GM23338 (cell line): ENCODE measurements around the gene ATXN7L1.

Experiments used
- CREB1 ChIP-seq: fragments of 250-450 bp; sonication (Bioruptor Pico); IDR thresholded peaks from 2 replicates; pipeline ENCODE4 v1.5.0; 2020; ENCODE audit warnings: low read depth, mild to moderate bottlenecking, moderate library complexity
- EZH2 ChIP-seq: fragments of 200-600 bp; sonication (generic); IDR thresholded peaks from one replicate; pipeline ENCODE4 v1.8.0; 2017; ENCODE audit warnings: antibody characterized with exemption, mild to moderate bottlenecking, low read depth; ENCODE audit not compliant: unreplicated experiment
- EZH2phosphoT487 ChIP-seq: fragments of 200-600 bp; sonication (generic); IDR thresholded peaks from one replicate; pipeline ENCODE4 v1.8.1; 2018; ENCODE audit warnings: antibody characterized with exemption; ENCODE audit not compliant: unreplicated experiment
- JUNB ChIP-seq: IDR thresholded peaks from one replicate; pipeline ENCODE4 v1.6.1; 2016; ENCODE audit warnings: antibody characterized with exemption; ENCODE audit not compliant: unreplicated experiment
- POLR2AphosphoS5 ChIP-seq: IDR thresholded peaks from 2 replicates; pipeline ENCODE4 v1.6.1; 2016; ENCODE audit warnings: antibody characterized with exemption, low read depth
- ZNF114 ChIP-seq: fragments of 250-450 bp; sonication (Bioruptor Pico); IDR thresholded peaks from 2 replicates; pipeline ENCODE4 v1.5.0; 2020; ENCODE audit warnings: mild to moderate bottlenecking, moderate library complexity
- TF ChIP-seq, protein P1 (sequence below), 2 experiments: fragments of 200-600 bp in 1 of 2; sonication (generic) in 1 of 2; conservative IDR thresholded peaks; 2 replicates each; pipeline versions ENCODE4 v1.5.1 to v1.6.1; 2016 to 2017; ENCODE audit warnings: antibody characterized with exemption in 2 of 2, low read depth in 2 of 2, mild to moderate bottlenecking in 2 of 2, moderate library complexity in 1 of 2
- TF ChIP-seq, protein P2 (sequence below): IDR thresholded peaks from one replicate; pipeline ENCODE4 v1.6.1; 2018; ENCODE audit warnings: antibody characterized with exemption; ENCODE audit not compliant: unreplicated experiment
- TF ChIP-seq, protein P3 (sequence below): IDR thresholded peaks from 2 replicates; pipeline ENCODE4 v1.6.1; 2016; ENCODE audit warnings: antibody characterized with exemption

DNA sequence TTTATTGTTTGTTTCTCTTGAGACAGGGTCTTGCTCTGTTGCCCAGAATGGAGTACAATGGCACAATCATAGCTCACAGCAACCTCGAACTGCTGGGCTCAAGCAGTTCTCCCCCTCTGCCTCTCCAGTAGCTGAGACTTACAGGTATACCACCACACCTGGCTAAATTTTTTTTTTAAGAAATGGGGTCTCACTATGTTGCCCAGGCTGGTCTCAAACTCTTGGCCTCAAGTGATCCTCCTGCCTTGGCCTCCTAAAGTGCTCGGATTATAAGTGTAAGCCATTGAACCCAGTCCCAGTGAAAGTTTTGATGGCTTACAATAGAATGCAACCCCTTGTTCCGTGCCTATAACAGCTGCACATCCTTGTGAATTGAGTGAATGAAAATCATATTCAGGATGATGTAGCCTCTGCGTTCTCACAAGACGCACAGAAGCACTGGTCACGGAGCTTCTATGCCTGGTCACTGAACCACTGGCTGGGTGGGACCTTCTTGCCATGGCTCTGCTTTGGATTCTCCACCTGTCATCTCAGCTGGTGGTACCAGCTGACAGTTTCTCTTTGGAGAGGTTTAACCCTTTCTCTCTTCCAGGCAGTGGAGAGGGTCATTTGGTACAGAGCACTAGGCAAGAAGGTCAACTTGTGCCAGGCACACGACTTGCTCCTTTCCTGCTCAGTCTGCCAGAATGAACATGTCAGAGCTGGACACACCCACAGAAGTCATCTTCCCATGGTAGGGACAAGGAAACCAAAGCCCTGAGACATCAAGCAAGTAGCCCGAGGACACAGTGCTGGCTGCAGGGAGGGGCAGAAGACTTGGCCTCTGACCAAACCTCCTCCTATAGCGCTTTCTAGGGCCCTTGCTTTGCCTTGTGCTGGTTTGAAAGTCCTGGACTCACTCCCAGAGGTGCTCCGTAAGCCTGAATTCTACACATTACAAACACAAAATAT is 89.6 kb downstream of the ATXN7L1 start:
- TF ChIP-seq, protein P1, sequence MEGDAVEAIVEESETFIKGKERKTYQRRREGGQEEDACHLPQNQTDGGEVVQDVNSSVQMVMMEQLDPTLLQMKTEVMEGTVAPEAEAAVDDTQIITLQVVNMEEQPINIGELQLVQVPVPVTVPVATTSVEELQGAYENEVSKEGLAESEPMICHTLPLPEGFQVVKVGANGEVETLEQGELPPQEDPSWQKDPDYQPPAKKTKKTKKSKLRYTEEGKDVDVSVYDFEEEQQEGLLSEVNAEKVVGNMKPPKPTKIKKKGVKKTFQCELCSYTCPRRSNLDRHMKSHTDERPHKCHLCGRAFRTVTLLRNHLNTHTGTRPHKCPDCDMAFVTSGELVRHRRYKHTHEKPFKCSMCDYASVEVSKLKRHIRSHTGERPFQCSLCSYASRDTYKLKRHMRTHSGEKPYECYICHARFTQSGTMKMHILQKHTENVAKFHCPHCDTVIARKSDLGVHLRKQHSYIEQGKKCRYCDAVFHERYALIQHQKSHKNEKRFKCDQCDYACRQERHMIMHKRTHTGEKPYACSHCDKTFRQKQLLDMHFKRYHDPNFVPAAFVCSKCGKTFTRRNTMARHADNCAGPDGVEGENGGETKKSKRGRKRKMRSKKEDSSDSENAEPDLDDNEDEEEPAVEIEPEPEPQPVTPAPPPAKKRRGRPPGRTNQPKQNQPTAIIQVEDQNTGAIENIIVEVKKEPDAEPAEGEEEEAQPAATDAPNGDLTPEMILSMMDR (conservative IDR thresholded peaks at IDR 0.05; ENCODE audit: low read depth in 2 of 2) = no peak
- TF ChIP-seq EZH2 (no peak), JUNB (no peak), EZH2phosphoT487 (no peak), POLR2AphosphoS5 (no peak), CREB1 (CRISPR knock-in tag) (no peak), ZNF114 (CRISPR knock-in tag) (no peak)
- TF ChIP-seq, protein P2, sequence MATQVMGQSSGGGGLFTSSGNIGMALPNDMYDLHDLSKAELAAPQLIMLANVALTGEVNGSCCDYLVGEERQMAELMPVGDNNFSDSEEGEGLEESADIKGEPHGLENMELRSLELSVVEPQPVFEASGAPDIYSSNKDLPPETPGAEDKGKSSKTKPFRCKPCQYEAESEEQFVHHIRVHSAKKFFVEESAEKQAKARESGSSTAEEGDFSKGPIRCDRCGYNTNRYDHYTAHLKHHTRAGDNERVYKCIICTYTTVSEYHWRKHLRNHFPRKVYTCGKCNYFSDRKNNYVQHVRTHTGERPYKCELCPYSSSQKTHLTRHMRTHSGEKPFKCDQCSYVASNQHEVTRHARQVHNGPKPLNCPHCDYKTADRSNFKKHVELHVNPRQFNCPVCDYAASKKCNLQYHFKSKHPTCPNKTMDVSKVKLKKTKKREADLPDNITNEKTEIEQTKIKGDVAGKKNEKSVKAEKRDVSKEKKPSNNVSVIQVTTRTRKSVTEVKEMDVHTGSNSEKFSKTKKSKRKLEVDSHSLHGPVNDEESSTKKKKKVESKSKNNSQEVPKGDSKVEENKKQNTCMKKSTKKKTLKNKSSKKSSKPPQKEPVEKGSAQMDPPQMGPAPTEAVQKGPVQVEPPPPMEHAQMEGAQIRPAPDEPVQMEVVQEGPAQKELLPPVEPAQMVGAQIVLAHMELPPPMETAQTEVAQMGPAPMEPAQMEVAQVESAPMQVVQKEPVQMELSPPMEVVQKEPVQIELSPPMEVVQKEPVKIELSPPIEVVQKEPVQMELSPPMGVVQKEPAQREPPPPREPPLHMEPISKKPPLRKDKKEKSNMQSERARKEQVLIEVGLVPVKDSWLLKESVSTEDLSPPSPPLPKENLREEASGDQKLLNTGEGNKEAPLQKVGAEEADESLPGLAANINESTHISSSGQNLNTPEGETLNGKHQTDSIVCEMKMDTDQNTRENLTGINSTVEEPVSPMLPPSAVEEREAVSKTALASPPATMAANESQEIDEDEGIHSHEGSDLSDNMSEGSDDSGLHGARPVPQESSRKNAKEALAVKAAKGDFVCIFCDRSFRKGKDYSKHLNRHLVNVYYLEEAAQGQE = no peak
- TF ChIP-seq, protein P3, sequence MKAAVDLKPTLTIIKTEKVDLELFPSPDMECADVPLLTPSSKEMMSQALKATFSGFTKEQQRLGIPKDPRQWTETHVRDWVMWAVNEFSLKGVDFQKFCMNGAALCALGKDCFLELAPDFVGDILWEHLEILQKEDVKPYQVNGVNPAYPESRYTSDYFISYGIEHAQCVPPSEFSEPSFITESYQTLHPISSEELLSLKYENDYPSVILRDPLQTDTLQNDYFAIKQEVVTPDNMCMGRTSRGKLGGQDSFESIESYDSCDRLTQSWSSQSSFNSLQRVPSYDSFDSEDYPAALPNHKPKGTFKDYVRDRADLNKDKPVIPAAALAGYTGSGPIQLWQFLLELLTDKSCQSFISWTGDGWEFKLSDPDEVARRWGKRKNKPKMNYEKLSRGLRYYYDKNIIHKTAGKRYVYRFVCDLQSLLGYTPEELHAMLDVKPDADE = no peak
